Fibroblast of the aortic adventitia (primary cell): ENCODE measurements around the gene DEPDC4. TPM values are rescaled to one million over a fixed set of nuclear protein-coding genes. Genes with fewer than 3 reads are reported as not detected.
"Not testable (repeated sequence)": the region's sequence is repeated elsewhere in the genome, so short reads cannot be mapped to it uniquely, and the experiment has no call there.

Source experiments
- DNase-seq: peaks from one replicate; pipeline ENCODE4 v3.0.0-alpha.2; 2010; ENCODE audit warnings: low read depth
- H3K4me3 ChIP-seq: 2 replicates; pipeline ENCODE4 v1.5.1; 2011; ENCODE audit warnings: low read depth, mild to moderate bottlenecking, control low read depth, low read length, moderate library complexity
- CTCF ChIP-seq: IDR thresholded peaks from 2 replicates; pipeline ENCODE4 v1.5.1; 2011; ENCODE audit warnings: mild to moderate bottlenecking, low read length, control low read depth, inconsistent platforms; ENCODE audit not compliant: insufficient read depth
- total RNA-seq: library from RNA; depleted of rRNA; stranded (reverse); fragments of >200 nt; gene quantifications from 2 replicates; pipeline ENCODE4 v1.2.3, GENCODE V29; 2012; ENCODE audit warnings: low replicate concordance

Gene DEPDC4
- total RNA-seq, 1 donor, result 5.9 TPM

- no peak for TF ChIP-seq CTCF
Observed at GRCh38 chr12:100229036-100229635, 37.7 kb downstream of the DEPDC4 start.

DNA sequence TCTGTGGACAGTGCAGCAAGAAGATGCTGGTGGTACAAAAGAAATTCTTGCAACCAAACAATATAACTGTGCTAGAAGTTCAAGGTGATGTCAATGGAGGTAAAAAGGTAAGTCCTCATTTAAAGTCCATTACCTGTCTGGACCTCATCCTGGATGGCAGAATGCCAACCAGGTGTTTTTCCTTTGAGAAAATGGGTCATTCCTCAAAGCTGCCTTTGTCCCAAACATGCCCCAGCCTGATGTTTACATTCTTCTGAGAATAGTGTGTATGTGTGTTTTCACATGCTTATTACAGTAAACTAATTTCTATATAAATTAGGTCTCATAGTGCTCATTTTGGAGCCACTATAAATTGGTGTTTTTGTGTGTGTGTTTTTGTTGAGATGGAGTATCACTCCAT is 41.4 kb downstream of the DEPDC4 start:
- DNase-seq, result no peak
- TF ChIP-seq CTCF, result no peak
- H3K4me3 ChIP-seq, result no peak overlapping the region

More at GRCh38 chr12:100229036-100229635, 37.7 kb downstream of the DEPDC4 start:
- no peak overlapping the region for H3K4me3 ChIP-seq
- peak; percentile 4 for DNase-seq

DNA sequence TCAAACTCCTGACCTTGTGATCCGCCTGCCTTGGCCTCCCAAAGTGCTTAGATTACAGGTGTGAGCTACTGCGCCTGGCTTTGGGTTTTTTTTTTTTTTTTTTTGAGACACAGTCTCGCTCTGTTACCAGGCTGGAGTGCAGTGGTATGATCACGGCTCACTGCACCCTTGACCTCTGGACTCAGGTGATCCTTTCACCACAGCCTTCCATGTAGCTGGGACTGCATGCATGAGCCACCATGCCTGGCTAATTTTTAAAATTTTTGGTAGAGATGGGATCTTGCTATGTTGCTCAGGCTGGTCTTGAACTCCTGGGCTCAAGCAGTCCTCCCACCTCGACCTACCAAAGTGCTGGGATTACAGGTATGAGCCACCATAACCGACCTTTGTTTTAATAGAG is 44.7 kb downstream of the DEPDC4 start:
- H3K4me3 ChIP-seq, DNase-seq: not testable (repeated sequence)

GRCh38 chr12:100221523-100221922 is 45.4 kb downstream of the DEPDC4 start:
- H3K4me3 ChIP-seq, result no peak overlapping the region

GRCh38 chr12:100219328-100220109 is 47.4 kb downstream of the DEPDC4 start:
- H3K4me3 ChIP-seq, result no peak overlapping the region
- no peak for DNase-seq
- no peak for TF ChIP-seq CTCF

More at GRCh38 chr12:100221523-100221922, 45.4 kb downstream of the DEPDC4 start:
- no peak for TF ChIP-seq CTCF
- no peak for DNase-seq

GRCh38 chr12:100216337-100216736 is 50.5 kb downstream of the DEPDC4 start:
- H3K4me3 ChIP-seq, result no peak overlapping the region
- no peak for TF ChIP-seq CTCF
- DNase-seq, result no peak

DNA sequence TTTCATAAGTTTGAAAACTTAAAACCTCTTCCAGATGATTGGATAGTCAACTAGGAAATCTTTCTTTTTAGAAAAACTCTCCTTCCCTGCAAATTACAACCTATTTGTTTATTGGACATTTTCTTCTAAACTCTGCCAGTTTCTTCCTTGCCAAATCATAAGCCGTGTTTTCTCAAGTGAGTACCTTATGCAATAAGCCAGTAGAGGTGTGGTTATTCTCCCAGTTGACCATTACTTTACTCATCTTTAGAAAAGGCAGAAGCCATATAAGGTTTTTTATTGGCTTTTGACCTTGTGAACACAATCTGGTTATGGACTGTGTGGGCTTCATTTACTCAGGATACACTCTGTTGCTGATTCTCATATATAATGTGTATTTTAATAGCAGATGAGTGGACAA is 51.7 kb downstream of the DEPDC4 start:
- H3K4me3 ChIP-seq, result no peak overlapping the region
- no peak for TF ChIP-seq CTCF

More for the DNA sequence above, 51.7 kb downstream of the DEPDC4 start:
- peak; percentile 26 for DNase-seq
